H9 (cell line): ENCODE results near the gene ESRRB. TPM values are rescaled to one million over a fixed set of nuclear protein-coding genes. Genes with fewer than 3 reads are reported as not detected.

Source experiments
- DNase-seq: peaks from one replicate; pipeline ENCODE4 v3.0.0-alpha.2; 2017
- H2AFZ ChIP-seq: one replicate; pipeline ENCODE4 v1.6.1; 2013; ENCODE audit warnings: mild to moderate bottlenecking, low read length, control low read depth, moderate library complexity
- H2AK5ac ChIP-seq: 2 replicates; pipeline ENCODE4 v1.6.1; 2013; ENCODE audit warnings: low read length, control low read depth, mixed read lengths; ENCODE audit not compliant: insufficient read length
- H2BK120ac ChIP-seq: one replicate; pipeline ENCODE4 v1.6.1; 2013; ENCODE audit warnings: low read depth, mild to moderate bottlenecking, low read length, control low read depth, inconsistent platforms; ENCODE audit not compliant: poor library complexity, severe bottlenecking
- H2BK12ac ChIP-seq: 2 replicates; pipeline ENCODE4 v1.6.1; 2013; ENCODE audit warnings: low read length, control low read depth, mixed read lengths, low read depth; ENCODE audit not compliant: insufficient read length
- H2BK15ac ChIP-seq: 2 replicates; pipeline ENCODE4 v1.6.1; 2013; ENCODE audit warnings: low read depth, low read length, control low read depth
- H2BK20ac ChIP-seq: one replicate; pipeline ENCODE4 v1.6.1; 2013; ENCODE audit warnings: low read depth, mild to moderate bottlenecking, low read length, control low read depth, inconsistent platforms; ENCODE audit not compliant: poor library complexity, severe bottlenecking
- H2BK5ac ChIP-seq: 2 replicates; pipeline ENCODE4 v1.6.1; 2013; ENCODE audit warnings: low read length, control low read depth, mixed read lengths; ENCODE audit not compliant: insufficient read length
- H3K14ac ChIP-seq: 2 replicates; pipeline ENCODE4 v1.6.1; 2013; ENCODE audit warnings: low read length, control low read depth; ENCODE audit not compliant: insufficient read depth
- H3K18ac ChIP-seq: 2 replicates; pipeline ENCODE4 v1.6.1; 2013; ENCODE audit warnings: low read depth, mild to moderate bottlenecking, mixed read lengths, low read length, control low read depth; ENCODE audit not compliant: insufficient read length
- H3K23ac ChIP-seq: 2 replicates; pipeline ENCODE4 v1.6.1; 2013; ENCODE audit warnings: low read length, control low read depth, mixed read lengths, low read depth; ENCODE audit not compliant: insufficient read length
- H3K23me2 ChIP-seq: 2 replicates; pipeline ENCODE4 v1.6.1; 2013; ENCODE audit warnings: low read depth, mild to moderate bottlenecking, mixed read lengths, low read length, control low read depth; ENCODE audit not compliant: insufficient read length, poor library complexity, severe bottlenecking
- H3K27ac ChIP-seq: 2 replicates; pipeline ENCODE4 v1.5.1; 2013; ENCODE audit warnings: low read length, control low read depth, mixed read lengths, low read depth; ENCODE audit not compliant: insufficient read length
- H3K27me3 ChIP-seq: 2 replicates; pipeline ENCODE4 v1.6.1; 2013; ENCODE audit warnings: low read length, control low read depth, inconsistent platforms; ENCODE audit not compliant: insufficient read depth
- H3K4ac ChIP-seq: 2 replicates; pipeline ENCODE4 v1.6.1; 2013; ENCODE audit warnings: low read depth, mild to moderate bottlenecking, control low read depth, inconsistent platforms, low read length, moderate library complexity
- H3K4me1 ChIP-seq: 2 replicates; pipeline ENCODE4 v1.6.1; 2013; ENCODE audit warnings: low read length, control low read depth, inconsistent platforms; ENCODE audit not compliant: insufficient read depth
- H3K4me2 ChIP-seq: 2 replicates; pipeline ENCODE4 v1.6.1; 2013; ENCODE audit warnings: low read length, control low read depth, mixed read lengths; ENCODE audit not compliant: insufficient read length, insufficient read depth
- H3K56ac ChIP-seq: 2 replicates; pipeline ENCODE4 v1.6.1; 2013; ENCODE audit warnings: low read depth, mild to moderate bottlenecking, mixed read lengths, low read length, control low read depth; ENCODE audit not compliant: insufficient read length
- H3K79me1 ChIP-seq: 2 replicates; pipeline ENCODE4 v1.6.1; 2013; ENCODE audit warnings: low read depth, mild to moderate bottlenecking, moderate library complexity, low read length, control low read depth, inconsistent platforms; ENCODE audit not compliant: insufficient read depth, poor library complexity, severe bottlenecking
- H3K79me2 ChIP-seq: 2 replicates; pipeline ENCODE4 v1.6.1; 2013; ENCODE audit warnings: low read length, control low read depth, inconsistent platforms; ENCODE audit not compliant: insufficient read depth
- H3K9ac ChIP-seq: 2 replicates; pipeline ENCODE4 v1.6.1; 2013; ENCODE audit warnings: low read length, control low read depth, mixed read lengths; ENCODE audit not compliant: insufficient read length; ENCODE audit errors: extremely low read depth
- H3K9me3 ChIP-seq: one replicate; pipeline ENCODE4 v1.6.1; 2013; ENCODE audit warnings: low read depth, low read length, inconsistent platforms; ENCODE audit not compliant: control insufficient read depth
- H3T11ph ChIP-seq: one replicate; pipeline ENCODE4 v1.6.1; 2013; ENCODE audit warnings: mild to moderate bottlenecking, low read length, control low read depth, inconsistent platforms
- H4K20me1 ChIP-seq: one replicate; pipeline ENCODE4 v1.6.1; 2013; ENCODE audit not compliant: control insufficient read depth, insufficient read length, insufficient read depth
- H4K5ac ChIP-seq: 2 replicates; pipeline ENCODE4 v1.6.1; 2013; ENCODE audit warnings: low read depth, mild to moderate bottlenecking, mixed read lengths, low read length, control low read depth; ENCODE audit not compliant: insufficient read length
- H4K8ac ChIP-seq: replicated peaks from 2 replicates; pipeline ENCODE4 v1.6.1; 2013; ENCODE audit warnings: low read length, control low read depth, mixed read lengths, low read depth; ENCODE audit not compliant: insufficient read length
- H4K91ac ChIP-seq: 2 replicates; pipeline ENCODE4 v1.6.1; 2013; ENCODE audit warnings: low read depth, mild to moderate bottlenecking, moderate library complexity, mixed read lengths, low read length, control low read depth; ENCODE audit not compliant: insufficient read length
- H3K27ac Mint-ChIP-seq, 3 experiments: 2 replicates in 2 of 3; 3 replicates in 1 of 3; pipeline ENCODE4 v1.8.0; 2020 to 2021; ENCODE audit warnings: mixed read lengths in 3 of 3, mild to moderate bottlenecking in 1 of 3, moderate library complexity in 1 of 3
- H3K27me3 Mint-ChIP-seq: 2 replicates; pipeline ENCODE4 v1.8.0; 2021; ENCODE audit warnings: low read depth, mild to moderate bottlenecking, moderate library complexity, mixed read lengths
- H3K36me3 Mint-ChIP-seq, 3 experiments: 2 replicates in 2 of 3; 3 replicates in 1 of 3; pipeline ENCODE4 v1.8.0; 2020 to 2021; ENCODE audit warnings: low read depth in 3 of 3, mixed read lengths in 3 of 3; ENCODE audit not compliant: insufficient read depth in 1 of 3
- H3K4me1 Mint-ChIP-seq, 2 experiments: 2 replicates each; pipeline ENCODE4 v1.8.0; 2020; ENCODE audit warnings: mixed read lengths in 2 of 2
- H3K4me3 Mint-ChIP-seq, 2 experiments: 2 replicates in 1 of 2; 3 replicates in 1 of 2; pipeline ENCODE4 v1.8.0; 2020 to 2021; ENCODE audit warnings: mild to moderate bottlenecking in 2 of 2, mixed read lengths in 2 of 2, moderate library complexity in 1 of 2
- H3K9me3 Mint-ChIP-seq, 2 experiments: 2 replicates in 1 of 2; 3 replicates in 1 of 2; pipeline ENCODE4 v1.8.0; 2020; ENCODE audit warnings: mild to moderate bottlenecking in 2 of 2, mixed read lengths in 2 of 2, moderate library complexity in 1 of 2
- WGBS: extraction: QIAGEN DNeasy Blood & Tissue Kit; methylation state at CpG from one replicate; pipeline ENCODE4 v1.1.7; 2013; ENCODE audit warnings: missing lambda C conversion rate, low lambda C conversion rate, mixed read lengths; ENCODE audit not compliant: insufficient read length; ENCODE audit errors: extremely low coverage; 5-methylcytosine and 5-hydroxymethylcytosine counted together
- total RNA-seq: library from RNA; stranded (reverse); gene quantifications from 2 replicates; pipeline ENCODE4 v1.2.1, GENCODE V29; 2021
- TF ChIP-seq, protein P1 (sequence below): fragments of 200-600 bp; sonication (generic); conservative IDR thresholded peaks from 3 replicates; pipeline ENCODE4 v1.8.0; 2021; ENCODE audit warnings: antibody characterized with exemption, mild to moderate bottlenecking

Gene ESRRB
- total RNA-seq, 1 experiment from 2014 or later = 0.11 TPM

GRCh38 chr14:76432827-76433752 is 57.2 kb downstream of the ESRRB start:
- no peak overlapping the region for H4K8ac ChIP-seq
- H3K79me1 ChIP-seq = no peaks in the 10 kb centered on the region
- H4K5ac ChIP-seq = no peak overlapping the region
- no peak overlapping the region for H4K91ac ChIP-seq
- DNase-seq = no peak
- no peaks in the 10 kb centered on the region for H3K27me3 ChIP-seq
- no peak overlapping the region for H3K14ac ChIP-seq
- H3K4ac ChIP-seq = no peak overlapping the region
- no peak overlapping the region for H2BK12ac ChIP-seq
- H2AK5ac ChIP-seq = no peak overlapping the region
- H3K9me3 Mint-ChIP-seq = no peaks in the 10 kb centered on the region
- no peak overlapping the region for H2AFZ ChIP-seq
- H3K4me1 Mint-ChIP-seq = peaks cover 10 to 25% of the 10 kb centered on the region in 2 experiments
- H3K23ac ChIP-seq = no peak overlapping the region
- no peak overlapping the region for H3K27ac ChIP-seq
- H3K4me3 Mint-ChIP-seq = no peak overlapping the region; a peak in 1 of 5 replicates
- no peak overlapping the region for H3K18ac ChIP-seq
- no peak overlapping the region for H3K56ac ChIP-seq
- TF ChIP-seq, protein P1, sequence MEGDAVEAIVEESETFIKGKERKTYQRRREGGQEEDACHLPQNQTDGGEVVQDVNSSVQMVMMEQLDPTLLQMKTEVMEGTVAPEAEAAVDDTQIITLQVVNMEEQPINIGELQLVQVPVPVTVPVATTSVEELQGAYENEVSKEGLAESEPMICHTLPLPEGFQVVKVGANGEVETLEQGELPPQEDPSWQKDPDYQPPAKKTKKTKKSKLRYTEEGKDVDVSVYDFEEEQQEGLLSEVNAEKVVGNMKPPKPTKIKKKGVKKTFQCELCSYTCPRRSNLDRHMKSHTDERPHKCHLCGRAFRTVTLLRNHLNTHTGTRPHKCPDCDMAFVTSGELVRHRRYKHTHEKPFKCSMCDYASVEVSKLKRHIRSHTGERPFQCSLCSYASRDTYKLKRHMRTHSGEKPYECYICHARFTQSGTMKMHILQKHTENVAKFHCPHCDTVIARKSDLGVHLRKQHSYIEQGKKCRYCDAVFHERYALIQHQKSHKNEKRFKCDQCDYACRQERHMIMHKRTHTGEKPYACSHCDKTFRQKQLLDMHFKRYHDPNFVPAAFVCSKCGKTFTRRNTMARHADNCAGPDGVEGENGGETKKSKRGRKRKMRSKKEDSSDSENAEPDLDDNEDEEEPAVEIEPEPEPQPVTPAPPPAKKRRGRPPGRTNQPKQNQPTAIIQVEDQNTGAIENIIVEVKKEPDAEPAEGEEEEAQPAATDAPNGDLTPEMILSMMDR = no peak
- no peak overlapping the region for H3K27ac Mint-ChIP-seq
- no peak overlapping the region for H3T11ph ChIP-seq
- no peak overlapping the region for H2BK5ac ChIP-seq
- no peaks in the 10 kb centered on the region for H4K20me1 ChIP-seq
- no peak overlapping the region for H2BK15ac ChIP-seq
- H3K36me3 Mint-ChIP-seq = no peaks in the 10 kb centered on the region; a peak in 1 of 7 replicates
- H2BK20ac ChIP-seq = no peak overlapping the region
- no peaks in the 10 kb centered on the region for H3K23me2 ChIP-seq
- peaks cover 2% of the 10 kb centered on the region; the same call in 1 of the 2 replicates for H3K4me1 ChIP-seq
- H3K4me2 ChIP-seq = no peak overlapping the region
- no CpG with 5 or more reads among the region's 13 CpGs for WGBS
- H3K9me3 ChIP-seq = no peaks in the 10 kb centered on the region
- no peak overlapping the region for H3K9ac ChIP-seq
- peaks cover 4% of the 10 kb centered on the region for H3K27me3 Mint-ChIP-seq
- H3K79me2 ChIP-seq = no peaks in the 10 kb centered on the region
- no peak overlapping the region for H2BK120ac ChIP-seq
